ENCODE measurements around the gene HSPBP1. TPM values are rescaled to one million over a fixed set of nuclear protein-coding genes. Genes with fewer than 3 reads are reported as not detected.

The HSPBP1 gene
- total RNA-seq, 1 experiment from 2014 or later = 122 TPM

GRCh38 chr19:55265173-55265572, 14.7 kb downstream of the HSPBP1 start:
- no peak for DNase-seq
- Histone ChIP-seq H3K27me3 (no peaks in the 10 kb centered on the region), H3K9me3 (peaks cover 7% of the 10 kb centered on the region), H3K4me3 (no peak overlapping the region), H3K36me3 (peaks cover 21% of the 10 kb centered on the region)

- H3K9me3 ChIP-seq = peaks cover 7% of the 10 kb centered on the region
- peaks cover 21% of the 10 kb centered on the region for H3K36me3 ChIP-seq
- no peak for DNase-seq
- H3K4me3 ChIP-seq = no peak overlapping the region
- no peaks in the 10 kb centered on the region for H3K27me3 ChIP-seq
Observed at GRCh38 chr19:55264531-55264930, 15.4 kb downstream of the HSPBP1 start.

- peaks cover 15% of the 10 kb centered on the region for H3K36me3 ChIP-seq
- peaks cover 7% of the 10 kb centered on the region for H3K9me3 ChIP-seq
- no peak overlapping the region for H3K4me3 ChIP-seq
- H3K27me3 ChIP-seq = no peaks in the 10 kb centered on the region
- DNase-seq = no peak
Observed at GRCh38 chr19:55262359-55262758, 17.6 kb downstream of the HSPBP1 start.

DNA sequence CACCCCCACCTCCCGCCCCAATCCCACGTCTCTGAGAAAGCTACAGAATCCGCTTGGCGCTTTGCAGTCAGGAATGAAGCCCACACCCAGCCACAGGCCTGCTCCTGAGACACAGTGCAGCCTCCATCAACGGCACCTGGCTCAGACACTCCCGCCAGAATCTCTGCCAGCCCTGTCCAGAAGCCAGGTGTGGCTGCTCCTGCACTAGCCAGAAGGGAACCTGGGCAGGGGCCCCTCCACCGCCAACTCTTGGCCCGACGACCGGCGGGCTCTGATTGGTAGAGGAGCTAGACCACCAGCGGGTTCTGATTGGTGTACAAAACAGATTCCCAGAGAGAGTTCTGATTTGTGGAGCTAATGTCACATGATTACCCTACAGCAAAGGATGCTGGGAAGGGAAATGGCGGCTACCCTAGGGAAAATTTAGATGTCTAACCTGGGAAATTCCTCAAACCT, 18.2 kb downstream of the HSPBP1 start:
- DNase-seq = no peak
- peaks cover 3% of the 10 kb centered on the region; the same call in 1 of the 2 replicates for H3K9me3 ChIP-seq
- H3K27me3 ChIP-seq = no peaks in the 10 kb centered on the region
- H3K36me3 ChIP-seq = peaks cover 17% of the 10 kb centered on the region
- H3K4me3 ChIP-seq = no peak overlapping the region

DNA sequence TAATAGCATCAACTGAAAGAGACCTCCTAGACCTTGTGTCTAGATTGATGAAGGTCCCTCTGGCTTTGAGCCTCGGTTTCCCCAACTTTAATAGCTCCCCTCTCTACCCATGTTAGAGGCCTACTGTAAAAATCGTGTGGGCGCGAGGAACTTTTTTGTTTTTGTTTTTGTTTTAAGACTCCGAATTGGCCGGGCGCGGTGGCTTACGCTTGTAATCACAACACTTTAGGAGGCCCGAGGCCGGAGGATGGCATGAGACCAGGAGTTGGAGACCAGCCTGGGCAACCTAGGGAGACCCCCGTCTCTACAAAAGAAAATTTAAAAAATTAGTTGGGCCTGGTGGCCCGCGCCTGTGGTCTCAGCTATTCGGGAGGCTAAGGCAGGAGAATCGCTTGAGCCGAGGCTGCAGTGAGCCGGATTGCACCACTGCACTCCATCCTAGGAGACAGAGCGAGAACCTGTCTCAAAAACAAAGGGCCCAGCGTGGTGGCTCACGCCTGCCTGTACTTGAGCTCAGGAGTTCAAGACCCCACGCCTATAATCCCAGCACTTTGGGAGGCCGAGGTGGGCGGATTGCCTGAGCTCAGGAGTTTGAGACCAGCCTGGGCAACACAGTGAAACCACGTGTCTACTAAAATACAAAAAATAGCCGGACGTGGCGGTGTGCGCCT, 20.2 kb downstream of the HSPBP1 start:
- no peak for DNase-seq
- H3K4me3 ChIP-seq = peak overlapping the region; percentile 91
- H3K27me3 ChIP-seq = no peaks in the 10 kb centered on the region
- no peaks in the 10 kb centered on the region for H3K9me3 ChIP-seq
- H3K36me3 ChIP-seq = peaks cover 28% of the 10 kb centered on the region

- peak within 1 kb of the TSS; percentile 91 for H3K4me3 ChIP-seq
- DNase-seq = peak; percentile 99
- no peaks in the 10 kb centered on the region for H3K27me3 ChIP-seq
- no peaks in the 10 kb centered on the region for H3K9me3 ChIP-seq
- H3K36me3 ChIP-seq = peaks cover 28% of the 10 kb centered on the region
Observed at GRCh38 chr19:55258828-55259539, 20.9 kb downstream of the HSPBP1 start, which contains the start of gene PPP6R1. Gene PPP6R1 (minus strand): TSS chr19:55259017. CDS start chr19:55247103, 11,914 bp downstream.

DNA sequence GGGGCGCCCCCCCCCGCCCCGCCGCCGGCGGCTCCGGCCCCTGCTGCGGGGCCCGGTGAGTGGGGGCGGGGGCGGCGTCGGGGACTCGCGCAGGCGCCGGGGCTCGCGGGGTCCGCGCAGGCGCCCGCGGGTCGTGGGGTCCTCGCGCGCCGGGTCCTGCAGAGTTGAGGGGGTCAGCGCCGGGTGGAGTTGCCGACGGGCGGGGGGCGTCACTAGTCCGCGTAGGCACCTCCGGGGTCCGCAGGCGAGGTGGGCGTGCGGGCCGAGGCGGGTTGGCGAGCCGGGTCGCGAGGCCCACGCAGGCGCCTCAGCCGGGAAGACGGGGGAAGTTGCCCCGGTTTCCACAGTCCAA, 21.5 kb downstream of the HSPBP1 start:
- Histone ChIP-seq H3K27me3 (no peaks in the 10 kb centered on the region), H3K9me3 (no peaks in the 10 kb centered on the region), H3K36me3 (peaks cover 28% of the 10 kb centered on the region), H3K4me3 (peak overlapping the region; percentile 91)
- DNase-seq = peak; percentile 21

DNA sequence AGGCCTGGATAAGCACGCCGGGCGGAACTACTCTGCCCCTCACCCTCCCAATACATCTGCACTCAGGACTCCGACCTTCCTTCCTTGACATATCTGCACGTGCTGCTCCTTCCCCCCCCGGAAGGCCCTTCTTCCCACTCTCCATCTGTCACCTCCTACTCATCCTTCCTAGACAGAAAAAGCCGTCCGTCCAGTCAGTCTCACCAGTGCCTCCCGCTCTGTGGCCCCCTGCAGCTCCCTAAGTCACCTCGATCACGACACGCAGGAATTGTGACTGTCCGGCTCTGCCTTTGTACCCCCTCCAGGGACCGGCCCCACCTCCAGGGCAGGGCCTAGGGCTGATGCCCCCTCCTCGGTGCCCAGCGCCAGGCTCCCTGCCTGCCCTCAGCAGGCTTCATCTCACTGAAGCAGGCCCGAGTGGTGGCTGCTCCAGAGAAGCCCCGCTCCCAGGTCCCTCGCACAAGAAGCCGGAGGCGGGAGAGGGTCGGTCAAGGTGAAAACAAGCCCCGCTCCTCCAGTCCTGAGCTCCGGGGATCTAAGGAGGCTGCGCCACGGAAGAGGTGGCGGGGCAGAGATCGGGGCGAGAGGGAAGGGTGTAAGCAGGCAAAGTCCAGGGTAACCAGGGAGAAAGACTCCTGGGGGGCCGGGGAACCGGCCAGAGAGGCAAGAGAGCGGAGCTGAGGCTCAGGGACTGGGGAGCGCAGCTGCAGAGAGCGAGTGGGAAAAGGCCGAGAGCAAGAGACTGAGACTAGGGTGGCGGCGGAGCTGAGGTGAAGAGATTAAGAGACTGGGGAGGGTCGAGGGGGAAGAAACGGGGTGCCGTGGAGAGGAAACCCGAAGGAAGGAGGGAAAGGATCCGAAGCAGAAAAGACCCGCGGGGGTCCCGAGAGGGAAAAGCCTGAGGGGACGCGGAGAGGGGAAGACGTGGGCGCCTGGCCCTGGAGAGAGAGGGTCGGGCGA, 22.2 kb downstream of the HSPBP1 start:
- H3K36me3 ChIP-seq = peaks cover 28% of the 10 kb centered on the region
- H3K9me3 ChIP-seq = no peaks in the 10 kb centered on the region
- peak overlapping the region; percentile 91 for H3K4me3 ChIP-seq
- no peaks in the 10 kb centered on the region for H3K27me3 ChIP-seq
- peak; percentile 24 for DNase-seq

GRCh38 chr19:55256562-55257460, 23.1 kb downstream of the HSPBP1 start:
- H3K36me3 ChIP-seq = peaks cover 23% of the 10 kb centered on the region
- no peak for DNase-seq
- H3K4me3 ChIP-seq = peak overlapping the region; percentile 91
- H3K9me3 ChIP-seq = no peaks in the 10 kb centered on the region
- H3K27me3 ChIP-seq = no peaks in the 10 kb centered on the region

DNA sequence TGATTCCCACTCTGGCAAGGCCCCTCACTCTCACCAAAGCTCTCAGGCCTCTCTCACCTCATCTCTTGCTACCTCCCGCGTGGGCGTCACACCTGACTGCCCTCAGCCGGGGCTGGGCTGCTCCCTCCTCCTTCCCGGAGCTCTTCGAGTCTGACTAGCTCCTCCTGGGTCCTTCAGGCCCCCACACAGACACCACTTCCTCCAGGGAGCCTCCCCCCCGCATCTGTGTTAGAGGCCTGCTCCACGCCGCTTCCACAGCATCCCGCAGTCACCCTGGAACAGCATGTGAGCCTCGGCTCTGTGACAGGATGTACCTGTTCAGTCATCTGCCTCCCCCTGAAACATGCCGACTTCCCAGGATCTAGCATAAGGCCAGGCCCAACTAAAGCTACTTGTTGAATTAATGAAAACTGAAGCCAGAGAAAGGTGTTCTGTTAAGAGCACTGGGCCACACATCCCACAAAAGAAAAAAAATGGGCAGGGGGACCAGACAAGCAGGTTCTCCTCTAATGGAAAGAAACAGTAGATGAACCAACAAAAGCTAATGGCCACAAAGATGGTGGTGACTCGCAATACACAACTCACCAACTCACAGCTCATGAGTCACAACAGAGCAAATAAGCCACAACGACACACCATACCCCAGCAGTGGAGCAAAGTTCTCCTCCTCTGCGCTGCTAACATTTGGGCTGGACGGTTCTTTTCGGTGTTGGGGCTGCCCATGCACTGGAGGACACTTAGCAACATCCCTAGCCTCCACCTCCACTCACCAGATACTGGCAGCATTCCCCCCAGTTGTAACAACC, 24.1 kb downstream of the HSPBP1 start:
- no peak for DNase-seq
- Histone ChIP-seq H3K36me3 (peaks cover 30% of the 10 kb centered on the region), H3K4me3 (peak overlapping the region; percentile 4; the same call in 1 of the 2 replicates), H3K9me3 (no peaks in the 10 kb centered on the region), H3K27me3 (no peaks in the 10 kb centered on the region)

DNA sequence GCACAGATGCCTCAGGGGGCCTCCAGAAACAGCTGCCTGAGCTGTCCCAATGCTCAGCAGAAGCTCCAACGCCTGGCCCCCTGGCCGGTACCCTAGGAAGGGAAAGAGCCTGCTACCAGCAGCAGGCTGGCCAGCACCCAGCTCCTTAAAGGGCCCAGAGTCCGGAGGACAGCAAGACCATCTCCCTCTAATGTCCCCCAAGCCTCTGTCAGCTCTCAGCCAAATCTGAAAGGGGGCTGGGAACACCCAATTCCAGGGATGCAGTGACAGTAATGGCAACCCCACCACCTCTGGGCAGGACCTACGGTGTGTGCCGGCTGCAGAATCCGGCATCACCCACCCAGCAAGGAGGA, 25.3 kb downstream of the HSPBP1 start:
- no peak overlapping the region for H3K4me3 ChIP-seq
- peaks cover 30% of the 10 kb centered on the region for H3K36me3 ChIP-seq
- H3K9me3 ChIP-seq = no peaks in the 10 kb centered on the region
- DNase-seq = no peak
- H3K27me3 ChIP-seq = no peaks in the 10 kb centered on the region

DNA sequence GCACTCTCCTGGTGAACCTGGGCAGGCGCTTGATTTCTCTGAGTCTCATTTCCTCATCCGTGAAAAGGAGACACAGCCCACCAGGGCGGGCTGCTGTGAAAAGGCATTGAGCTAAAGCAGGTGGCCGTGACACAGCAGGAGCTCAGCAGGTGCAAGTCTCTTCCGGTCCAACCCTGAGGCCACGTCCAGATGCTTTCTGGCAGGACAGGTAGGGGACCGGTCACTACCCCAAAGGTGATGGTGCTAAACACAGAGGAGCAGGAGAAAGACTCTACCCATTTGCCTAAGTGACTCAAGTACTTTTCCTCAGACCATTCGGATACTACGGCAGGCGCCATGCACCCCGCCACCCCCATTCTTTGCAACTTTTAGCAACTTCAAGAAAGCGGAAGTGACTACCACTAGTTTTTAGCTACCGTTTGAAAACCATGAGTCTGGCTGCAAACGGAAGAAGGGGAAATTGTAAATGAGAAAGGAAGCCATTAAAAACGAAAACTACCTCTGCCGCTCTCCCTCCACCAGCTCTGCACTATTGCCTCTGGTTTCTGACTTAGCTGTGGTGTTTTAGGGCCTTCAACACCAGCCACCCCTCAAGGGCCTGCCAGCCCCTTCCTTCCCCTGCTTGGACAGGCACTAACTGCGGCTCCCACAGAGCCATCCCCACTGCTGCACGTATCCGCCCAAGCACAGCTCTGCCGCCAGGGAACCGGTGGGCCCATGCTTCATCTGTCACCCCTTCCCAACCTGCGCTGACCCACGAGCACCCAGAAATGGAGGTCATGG, 25.9 kb downstream of the HSPBP1 start:
- Histone ChIP-seq H3K36me3 (peaks cover 30% of the 10 kb centered on the region), H3K4me3 (no peak overlapping the region), H3K27me3 (no peaks in the 10 kb centered on the region)

DNA sequence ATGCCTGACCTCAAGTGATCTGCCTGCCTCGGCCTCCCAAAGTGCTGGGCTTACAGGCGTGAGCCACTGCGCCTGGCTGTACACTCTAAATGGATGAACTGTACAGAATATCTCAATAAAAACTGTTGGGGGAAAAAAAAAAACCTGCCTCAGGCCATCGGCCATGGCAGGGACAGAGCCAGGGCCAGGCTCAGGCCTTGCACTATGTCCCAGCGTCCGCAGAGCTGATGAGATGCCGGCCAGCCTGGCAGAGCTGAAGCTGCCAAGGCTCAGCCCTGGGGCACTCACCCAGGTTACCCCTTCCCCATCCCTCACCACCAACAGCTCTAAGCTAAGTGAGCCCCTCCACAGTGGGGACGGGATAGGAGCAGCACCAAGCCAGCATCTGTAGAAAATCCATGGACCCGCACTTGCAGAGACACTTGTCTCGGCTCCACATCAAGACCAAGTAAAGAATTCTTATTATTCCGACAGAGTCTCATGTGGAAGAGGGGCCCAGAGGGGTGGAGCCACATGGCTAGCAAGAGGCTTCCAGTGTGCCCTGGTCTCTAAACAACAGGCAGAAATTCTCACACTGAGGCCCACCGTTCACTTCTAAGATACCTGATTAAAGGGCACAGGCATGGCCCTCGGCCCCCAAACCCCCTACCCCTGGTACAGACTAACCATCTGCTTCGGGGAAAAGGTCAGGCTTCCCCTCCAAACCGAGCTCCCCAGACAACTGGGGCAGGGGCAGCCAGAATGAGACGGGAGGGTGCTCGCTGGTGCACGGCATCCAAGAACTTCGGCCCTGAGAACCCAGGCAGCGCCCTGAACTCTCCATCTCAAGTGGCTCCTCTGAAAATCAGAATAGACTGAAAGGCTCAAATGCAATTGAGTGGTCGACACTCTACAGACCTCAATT, 26.9 kb downstream of the HSPBP1 start:
- H3K27me3 ChIP-seq = no peaks in the 10 kb centered on the region
- peaks cover 30% of the 10 kb centered on the region for H3K36me3 ChIP-seq
- H3K9me3 ChIP-seq = no peaks in the 10 kb centered on the region
- DNase-seq = no peak
- no peak overlapping the region for H3K4me3 ChIP-seq

More for the DNA sequence above, 25.9 kb downstream of the HSPBP1 start:
- H3K9me3 ChIP-seq = no peaks in the 10 kb centered on the region
- no peak for DNase-seq

Data from MG63 (cell line).